ENCODE measurements around the gene CLDN10. TPM values are rescaled to one million over a fixed set of nuclear protein-coding genes. Genes with fewer than 3 reads are reported as not detected.

The CLDN10 gene
- total and polyA plus RNA-seq, 2 of the 8 experiments (the other 6 are each of a cell fraction or from before 2014, with no cell fraction given) = 41.2 to 43.6 TPM

GRCh38 chr13:95628488-95628887 is 76.0 kb downstream of the CLDN10 start:
- H3K4me3 ChIP-seq (ENCODE audit: extremely low read depth in 1 of 4, insufficient read depth in 2 of 4, low read depth in 3 of 4, low read length in 4 of 4) = no peak overlapping the region
- H2BK15ac ChIP-seq (ENCODE audit: low read length) = no peak overlapping the region
- DNase-seq (ENCODE audit: low read depth in 1 of 2, low spot score in 2 of 2) (no peak), FAIRE-seq (no peak)
- H4K8ac ChIP-seq (ENCODE audit: extremely low read depth, insufficient read depth, low read length) = no peak overlapping the region
- H2AFZ ChIP-seq (ENCODE audit: low read length) = no peak overlapping the region
- ChIA-PET POLR2A (ENCODE audit: partially characterized antibody) (no interaction called here), CTCF (ENCODE audit: partially characterized antibody) (interaction anchor here (1.7 to 9.3 kb wide), 2 partner anchors 11 to 207 kb away, joined by 4 to 142 read pairs; no protein-coding TSS in a partner anchor)
- no peak overlapping the region for H2AK5ac ChIP-seq (ENCODE audit: low read depth, low read length)
- TF ChIP-seq RNF2 (IDR thresholded peaks at IDR 0.05; ENCODE audit: borderline replicate concordance, low read depth, low read length, missing control alignments, poor library complexity, severe bottlenecking) = no peak
- peaks cover 3 to 49% (median 17%) of the 10 kb centered on the region in 4 experiments for H3K36me3 ChIP-seq (ENCODE audit: control insufficient read depth in 2 of 4, insufficient read depth in 4 of 4, low read length in 3 of 4)
- H4K20me1 ChIP-seq (replicated peaks in 1 of 2; ENCODE audit: control insufficient read depth in 1 of 2, insufficient read depth in 2 of 2, low read length in 2 of 2) = no peaks in the 10 kb centered on the region
- H2BK12ac ChIP-seq (ENCODE audit: low read depth, low read length) = no peak overlapping the region
- H3K23ac ChIP-seq (ENCODE audit: insufficient read length) = no peak overlapping the region
- H3K18ac ChIP-seq (ENCODE audit: extremely low read depth, low read length) = no peak overlapping the region
- no peak overlapping the region for H3K4me2 ChIP-seq (ENCODE audit: insufficient read depth in 1 of 2, low read depth in 2 of 2, low read length in 2 of 2)
- no peak overlapping the region for H3K27ac ChIP-seq (ENCODE audit: low read depth, low read length)
- H2BK120ac ChIP-seq (replicated peaks; ENCODE audit: low read depth, low read length) = no peak overlapping the region
- no peaks in the 10 kb centered on the region for H3K79me1 ChIP-seq (ENCODE audit: low read depth, low read length)
- H3K9me3 ChIP-seq (ENCODE audit: insufficient read depth in 2 of 2, low read depth in 1 of 2, low read length in 1 of 2) = no peaks in the 10 kb centered on the region
- H3K9ac ChIP-seq (replicated peaks in 1 of 4; ENCODE audit: extremely low read depth in 1 of 4, low read depth in 3 of 4, low read length in 3 of 4) = no peak overlapping the region
- H2BK5ac ChIP-seq (ENCODE audit: low read depth, low read length) = no peak overlapping the region
- H3K14ac ChIP-seq (ENCODE audit: insufficient read length) = no peak overlapping the region
- no peak overlapping the region for H3K56ac ChIP-seq (replicated peaks; ENCODE audit: insufficient read length, low read depth, low read length)
- no peaks in the 10 kb centered on the region for H3K79me2 ChIP-seq (ENCODE audit: control insufficient read depth in 1 of 2, insufficient read depth in 2 of 2, low read length in 2 of 2)
- no peak overlapping the region for H4K91ac ChIP-seq (replicated peaks; ENCODE audit: insufficient read length, low read length)
- 92% methylated on average over 1 of the region's 1 CpG; no CpG with 5 or more reads in 1 of the 2 experiments for WGBS, 2 experiments (ENCODE audit: extremely low coverage in 1 of 2, insufficient coverage in 1 of 2, insufficient read length in 1 of 2, insufficient replicate concordance in 2 of 2, low coverage in 1 of 2, low lambda C conversion rate in 2 of 2, missing lambda C conversion rate in 1 of 2)
- no peaks in the 10 kb centered on the region for H3K27me3 ChIP-seq (replicated peaks in 1 of 4; ENCODE audit: control insufficient read depth in 3 of 4, extremely low read depth in 1 of 4, insufficient read depth in 3 of 4, low read length in 3 of 4)
- H4K5ac ChIP-seq (ENCODE audit: insufficient read length, low read depth, low read length) = no peak overlapping the region
- H3K23me2 ChIP-seq (ENCODE audit: low read depth, low read length) = no peaks in the 10 kb centered on the region
- H3K4me1 ChIP-seq (replicated peaks in 1 of 4; ENCODE audit: control insufficient read depth in 3 of 4, insufficient read depth in 4 of 4, low read length in 3 of 4) = no peaks in the 10 kb centered on the region; a peak in 1 of 7 replicates
- H2BK20ac ChIP-seq (ENCODE audit: low read length) = no peak overlapping the region
- no peak overlapping the region for H3K4ac ChIP-seq (replicated peaks; ENCODE audit: insufficient read length, low read depth, low read length)
